Upper lobe of right lung (tissue), 1 donor: ENCODE results near the gene ANO2. TPM values are rescaled to one million over a fixed set of nuclear protein-coding genes. Genes with fewer than 3 reads are reported as not detected.
"Not testable (repeated sequence)": the region's sequence is repeated elsewhere in the genome, so short reads cannot be mapped to it uniquely, and the experiment has no call there.

Experiments used
- ATAC-seq: fragments of 200-7000 bp; cut with Tn5 transposase; one replicate; pipeline ENCODE4 v1.9.1; 2020; ENCODE audit warnings: mild to moderate bottlenecking, moderate library complexity
- DNase-seq: peaks from one replicate; pipeline ENCODE4 v3.0.0-alpha.2; 2020
- H3K27ac ChIP-seq: fragments of 200-600 bp; one replicate; pipeline ENCODE4 v1.8.0; 2022
- H3K27me3 ChIP-seq: fragments of 200-600 bp; one replicate; pipeline ENCODE4 v1.8.0; 2022; ENCODE audit warnings: mild to moderate bottlenecking
- H3K36me3 ChIP-seq: fragments of 200-600 bp; one replicate; pipeline ENCODE4 v1.8.0; 2022
- H3K4me1 ChIP-seq: fragments of 200-600 bp; one replicate; pipeline ENCODE4 v1.8.0; 2022
- H3K4me3 ChIP-seq: fragments of 200-600 bp; one replicate; pipeline ENCODE4 v1.8.0; 2022; ENCODE audit warnings: mild to moderate bottlenecking
- H3K9me3 ChIP-seq: fragments of 200-600 bp; one replicate; pipeline ENCODE4 v1.8.0; 2022
- CTCF ChIP-seq: fragments of 200-600 bp; IDR thresholded peaks from one replicate; pipeline ENCODE4 v1.8.0; 2022; ENCODE audit warnings: antibody characterized with exemption
- intact Hi-C: fragments of 100-400 bp; cut with DNase I; formaldehyde crosslinking; loops from one replicate; pipeline ENCODE4 v1.11.0; 2022
- total RNA-seq: library from RNA; stranded (reverse); fragmentation: NEBNext Ultra II Directional; extraction: Animal tissue kit (Norgen Biotek cat#: 25700); gene quantifications from one replicate; pipeline ENCODE4 v1.2.1, GENCODE V29; 2021
- donor health status: DM: no; HTN: yes; CAD: no; lungs with severe emphysema.

The ANO2 gene
- total RNA-seq, 1 donor from 2014 or later: 36.8 TPM

- Histone ChIP-seq H3K36me3 (no peaks in the 10 kb centered on the region), H3K4me3 (no peak overlapping the region), H3K27me3 (no peaks in the 10 kb centered on the region), H3K27ac (no peak overlapping the region), H3K9me3 (no peaks in the 10 kb centered on the region), H3K4me1 (no peaks in the 10 kb centered on the region)
- DNase-seq (no peak), ATAC-seq (peak; percentile 13)
- intact Hi-C loops: no loop called here
- TF ChIP-seq CTCF: no peak
Observed at GRCh38 chr12:5549011-5549410, 396.0 kb downstream of the ANO2 start.

DNA sequence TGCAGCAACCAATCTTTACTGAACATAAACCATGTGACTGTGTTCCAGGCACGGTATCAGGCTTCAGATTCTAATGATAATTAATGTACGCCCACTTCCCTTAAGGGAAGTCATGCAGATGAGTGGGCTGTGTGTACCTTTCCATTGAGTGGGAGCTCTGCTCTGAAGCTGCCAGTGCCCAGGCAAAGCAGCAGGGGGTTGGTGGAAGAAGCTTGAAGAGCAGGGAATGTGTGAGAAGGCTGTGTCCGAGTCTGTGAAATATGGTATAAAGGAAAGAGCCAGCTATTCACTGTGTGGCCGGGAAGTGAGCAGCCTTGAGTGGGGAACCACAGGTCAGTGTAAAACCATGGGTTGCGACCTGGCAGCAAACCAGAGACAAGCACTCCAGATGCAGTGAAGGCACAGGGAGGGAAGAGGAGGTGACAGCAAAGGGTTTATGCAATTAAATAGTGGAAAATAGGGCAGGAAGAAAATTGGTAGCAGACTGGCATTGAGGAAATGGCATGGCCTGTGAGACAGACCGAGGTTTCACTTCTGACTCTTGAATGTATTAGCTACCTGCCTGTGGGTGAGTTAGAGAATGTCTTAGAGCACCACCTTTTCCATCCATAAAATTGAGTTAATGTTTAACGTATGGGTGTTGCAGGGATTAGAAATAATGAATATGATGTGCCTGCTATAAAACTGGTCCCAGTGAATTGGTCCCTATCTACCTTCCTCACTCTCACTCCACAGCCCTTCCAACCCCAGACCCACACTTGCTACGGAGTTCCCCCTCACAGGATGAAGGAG, 396.7 kb downstream of the ANO2 start:
- Histone ChIP-seq H3K4me1 (no peaks in the 10 kb centered on the region), H3K4me3 (no peak overlapping the region), H3K27ac (no peak overlapping the region), H3K36me3 (no peaks in the 10 kb centered on the region), H3K27me3 (no peaks in the 10 kb centered on the region), H3K9me3 (no peaks in the 10 kb centered on the region)
- no peak for DNase-seq
- no peak for ATAC-seq
- intact Hi-C loops: no loop called here
- TF ChIP-seq CTCF: no peak

GRCh38 chr12:5546616-5547015, 398.4 kb downstream of the ANO2 start:
- no peak overlapping the region for H3K27ac ChIP-seq
- no peak for ATAC-seq
- intact Hi-C loops: no loop called here
- H3K4me3 ChIP-seq: no peak overlapping the region
- H3K4me1 ChIP-seq: no peaks in the 10 kb centered on the region
- H3K36me3 ChIP-seq: no peaks in the 10 kb centered on the region
- no peak for TF ChIP-seq CTCF
- no peak for DNase-seq
- H3K9me3 ChIP-seq: no peaks in the 10 kb centered on the region
- no peaks in the 10 kb centered on the region for H3K27me3 ChIP-seq

DNA sequence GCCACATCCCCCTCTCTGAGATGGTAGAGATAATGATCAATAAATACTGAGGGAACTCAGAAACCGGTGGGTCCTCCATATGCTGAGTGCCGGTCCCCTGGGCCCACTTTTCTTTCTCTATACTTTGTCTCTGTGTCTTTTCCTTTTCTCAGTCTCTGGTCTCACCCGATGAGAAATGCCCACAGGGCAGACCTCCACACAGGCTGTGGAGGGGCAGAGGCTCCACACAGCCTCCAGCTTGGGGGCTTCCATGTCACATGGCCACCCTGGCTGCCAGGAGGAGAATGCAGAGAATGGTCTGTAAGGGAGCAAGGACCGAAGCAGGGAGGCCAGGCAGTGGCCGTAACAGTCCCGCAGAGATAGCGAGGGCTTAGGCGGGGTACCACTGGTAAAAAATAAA, 407.3 kb downstream of the ANO2 start:
- Histone ChIP-seq H3K4me3 (no peak overlapping the region), H3K27me3 (no peaks in the 10 kb centered on the region), H3K4me1 (no peaks in the 10 kb centered on the region), H3K9me3 (no peaks in the 10 kb centered on the region), H3K27ac (no peak overlapping the region), H3K36me3 (no peaks in the 10 kb centered on the region)
- intact Hi-C loops: no loop called here
- DNase-seq (no peak), ATAC-seq (no peak)
- TF ChIP-seq CTCF: no peak

DNA sequence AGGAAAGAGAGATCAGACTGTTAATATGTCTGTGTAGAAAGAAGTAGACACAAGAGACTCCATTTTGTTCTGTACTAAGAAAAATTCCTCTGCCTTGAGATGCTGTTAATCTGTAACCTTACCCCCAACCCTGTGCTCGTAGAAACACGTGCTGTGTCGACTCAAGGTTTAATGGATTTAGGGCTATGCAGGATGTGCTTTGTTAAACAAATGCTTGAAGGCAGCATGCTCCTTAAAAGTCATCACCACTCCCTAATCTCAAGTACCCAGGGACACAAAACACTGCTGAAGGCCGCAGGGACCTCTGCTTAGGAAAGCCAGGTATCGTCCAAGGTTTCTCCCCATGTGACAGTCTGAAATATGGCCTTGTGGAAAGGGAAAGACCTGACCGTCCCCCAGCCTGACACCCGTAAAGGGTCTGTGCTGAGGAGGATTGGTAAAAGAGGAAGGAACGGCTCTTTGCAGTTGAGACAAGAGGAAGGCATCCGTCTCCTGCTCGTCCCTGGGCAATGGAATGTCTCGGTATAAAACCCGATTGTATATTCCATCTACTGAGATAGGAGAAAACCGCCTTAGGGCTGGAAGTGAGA, 407.9 kb downstream of the ANO2 start:
- intact Hi-C loops, H3K36me3 ChIP-seq: not testable (repeated sequence)

DNA sequence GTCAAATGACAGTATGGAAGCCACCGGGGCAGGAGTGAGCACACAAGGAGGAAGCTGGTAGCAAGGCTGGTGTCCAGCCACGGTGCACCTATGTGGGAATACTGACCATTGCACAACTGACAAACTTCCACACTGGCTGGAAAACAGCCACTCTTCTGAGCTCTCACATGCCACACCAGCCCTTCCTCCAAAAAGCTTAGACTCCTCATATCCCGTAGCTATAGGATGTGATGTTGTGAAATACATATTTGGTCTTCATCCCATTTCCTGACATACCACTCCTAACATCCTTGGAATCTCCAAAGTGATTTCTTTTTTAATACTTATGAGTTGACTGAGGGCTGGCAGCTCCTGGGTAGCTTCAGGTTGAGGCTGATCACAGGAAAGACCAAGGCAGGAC, 409.5 kb downstream of the ANO2 start:
- Histone ChIP-seq H3K36me3 (no peaks in the 10 kb centered on the region), H3K4me1 (no peaks in the 10 kb centered on the region), H3K27ac (no peak overlapping the region), H3K27me3 (no peaks in the 10 kb centered on the region), H3K9me3 (no peaks in the 10 kb centered on the region), H3K4me3 (no peak overlapping the region)
- no peak for TF ChIP-seq CTCF
- DNase-seq (no peak), ATAC-seq (no peak)
- intact Hi-C loops: no loop called here

More for the DNA sequence above, 407.9 kb downstream of the ANO2 start:
- not testable (repeated sequence) for H3K27me3 ChIP-seq, H3K4me1 ChIP-seq, DNase-seq, H3K4me3 ChIP-seq, ATAC-seq, H3K9me3 ChIP-seq, H3K27ac ChIP-seq
